ENCODE results near the gene SLC26A1.

SLC26A1 gene

GRCh38 chr4:993111-994029 lies at the start of gene SLC26A1:
TSS of gene SLC26A1 (minus strand) at chr4:993404. CDS start at chr4:991703, 1,701 bp downstream.
- CTCF ChIA-PET: interaction anchor here (1.0 to 1.2 kb wide), 2 partner anchors 17 to 117 kb away, joined by 3 read pairs; no protein-coding TSS in a partner anchor
- POLR2A ChIA-PET: no interaction called here
- no peak within 1 kb of the TSS for H3K4me3 ChIP-seq (ENCODE audit: low read depth, low read length)
- no peak for DNase-seq (ENCODE audit: low read depth, low spot score)
- TF ChIP-seq CTCF (IDR thresholded peaks at IDR 0.05; ENCODE audit: insufficient read depth, low read length, missing control alignments): no peak

- no peak overlapping the region for H3K4me3 ChIP-seq (ENCODE audit: low read depth, low read length)
- CTCF ChIA-PET: no interaction called here
- no peak for TF ChIP-seq CTCF (IDR thresholded peaks at IDR 0.05; ENCODE audit: insufficient read depth, low read length, missing control alignments)
- no peak for DNase-seq (ENCODE audit: low read depth, low spot score)
- POLR2A ChIA-PET: no interaction called here
Observed at GRCh38 chr4:1042352-1043055, 49.3 kb upstream of the SLC26A1 start.

GRCh38 chr4:1041936-1042330 lies 48.7 kb upstream of the SLC26A1 start:
- no peak for TF ChIP-seq CTCF (IDR thresholded peaks at IDR 0.05; ENCODE audit: insufficient read depth, low read length, missing control alignments)
- CTCF ChIA-PET: no interaction called here

GRCh38 chr4:1041147-1041935 lies 48.1 kb upstream of the SLC26A1 start:
- TF ChIP-seq CTCF (IDR thresholded peaks at IDR 0.05; ENCODE audit: insufficient read depth, low read length, missing control alignments): no peak
- ChIA-PET CTCF (no interaction called here), POLR2A (no interaction called here)
- DNase-seq (ENCODE audit: low read depth, low spot score): no peak
- no peak overlapping the region for H3K4me3 ChIP-seq (ENCODE audit: low read depth, low read length)

More at GRCh38 chr4:1041936-1042330, 48.7 kb upstream of the SLC26A1 start:
- no peak overlapping the region for H3K4me3 ChIP-seq (ENCODE audit: low read depth, low read length)
- POLR2A ChIA-PET: no interaction called here
- no peak for DNase-seq (ENCODE audit: low read depth, low spot score)

GRCh38 chr4:1040344-1041146 lies 47.3 kb upstream of the SLC26A1 start:
- POLR2A ChIA-PET: no interaction called here
- no peak for TF ChIP-seq CTCF (IDR thresholded peaks at IDR 0.05; ENCODE audit: insufficient read depth, low read length, missing control alignments)
- CTCF ChIA-PET: no interaction called here
- H3K4me3 ChIP-seq (ENCODE audit: low read depth, low read length): no peak overlapping the region
- no peak for DNase-seq (ENCODE audit: low read depth, low spot score)
